ENCODE measurements around the gene LOC101059915.
"Not testable (repeated sequence)": the region's sequence is repeated elsewhere in the genome, so short reads cannot be mapped to it uniquely, and the experiment has no call there.

LOC101059915 gene

DNA sequence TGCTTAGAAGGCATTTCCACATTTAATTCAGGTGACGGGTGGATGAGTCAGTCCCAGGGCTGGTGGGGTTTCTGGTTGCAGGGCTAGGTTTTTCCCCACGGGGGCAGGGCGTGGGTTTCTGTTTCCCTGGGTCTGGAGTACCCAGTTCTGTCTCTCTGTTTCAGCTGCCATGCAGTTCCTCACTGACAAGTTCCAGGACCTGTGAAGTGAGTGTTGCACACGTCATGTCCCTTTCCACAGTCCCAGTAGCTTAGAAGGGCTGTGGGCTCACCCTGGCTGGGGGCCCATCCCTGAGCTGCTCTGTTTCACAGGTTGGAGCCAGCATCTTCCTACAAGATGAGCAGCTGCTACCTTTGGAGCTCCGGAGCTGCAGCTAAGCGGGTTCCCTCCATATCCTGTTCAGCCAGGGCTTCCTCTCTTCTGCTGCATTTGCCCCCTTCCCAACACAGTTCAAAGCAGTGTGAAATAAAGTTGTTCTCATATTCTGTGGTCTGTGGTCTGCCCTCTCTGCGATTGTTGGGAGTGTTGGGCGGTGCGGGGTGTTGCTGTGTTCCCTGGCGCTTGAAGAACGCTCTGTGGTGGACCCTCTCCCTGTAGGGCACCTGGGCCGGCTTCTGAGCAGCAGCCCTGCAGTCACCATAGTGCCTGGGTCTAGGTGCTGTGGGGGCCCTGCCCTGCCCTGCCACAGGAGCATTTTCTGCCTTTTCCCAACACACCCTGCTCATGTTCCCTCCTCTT is 3.9 kb downstream of the LOC101059915 start:
- no peak for DNase-seq
- Histone ChIP-seq H3K36me3 (ENCODE audit: control insufficient read depth, insufficient read depth, low read length) (no peaks in the 10 kb centered on the region), H3K9me3 (ENCODE audit: control insufficient read depth, low read length) (no peaks in the 10 kb centered on the region), H3K4me1 (ENCODE audit: control insufficient read depth, insufficient read depth, low read length, poor library complexity, severe bottlenecking) (no peaks in the 10 kb centered on the region), H3K4me3 (ENCODE audit: insufficient read depth, low read depth, low read length, poor library complexity, severe bottlenecking) (no peak overlapping the region), H3K27me3 (replicated peaks; ENCODE audit: control insufficient read depth, insufficient read depth, low read length, poor library complexity, severe bottlenecking) (no peaks in the 10 kb centered on the region), H3K27ac (ENCODE audit: insufficient read depth, low read length, poor library complexity, severe bottlenecking) (no peak overlapping the region)

- Histone ChIP-seq H3K4me3 (ENCODE audit: insufficient read depth, low read depth, low read length, poor library complexity, severe bottlenecking) (no peak overlapping the region), H3K27me3 (replicated peaks; ENCODE audit: control insufficient read depth, insufficient read depth, low read length, poor library complexity, severe bottlenecking) (no peaks in the 10 kb centered on the region), H3K27ac (ENCODE audit: insufficient read depth, low read length, poor library complexity, severe bottlenecking) (no peak overlapping the region), H3K9me3 (ENCODE audit: control insufficient read depth, low read length) (no peaks in the 10 kb centered on the region), H3K4me1 (ENCODE audit: control insufficient read depth, insufficient read depth, low read length, poor library complexity, severe bottlenecking) (no peaks in the 10 kb centered on the region), H3K36me3 (ENCODE audit: control insufficient read depth, insufficient read depth, low read length) (no peaks in the 10 kb centered on the region)
- no peak for DNase-seq
Measured at GRCh38 chrX:71671938-71672337, 4.6 kb downstream of the LOC101059915 start.

DNA sequence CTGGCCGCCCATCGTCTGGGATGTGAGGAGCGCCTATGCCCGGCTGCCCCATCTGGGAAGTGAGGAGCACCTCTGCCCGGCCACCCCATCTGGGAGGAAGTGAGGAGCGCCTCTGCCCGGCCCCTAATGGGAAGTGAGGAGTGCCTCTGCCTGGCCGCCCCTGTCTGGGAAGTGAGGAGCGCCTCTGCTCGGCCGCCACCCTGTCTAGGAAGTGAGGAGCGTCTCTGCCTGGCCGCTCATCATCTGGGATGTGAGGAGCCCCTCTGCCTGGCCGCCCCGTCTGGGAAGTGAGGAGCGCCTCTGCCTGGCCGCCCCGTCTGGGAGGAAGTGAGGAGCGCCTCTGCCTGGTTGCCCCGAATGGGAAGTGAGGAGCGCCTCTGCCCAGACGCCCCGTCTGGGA is 8.3 kb downstream of the LOC101059915 start:
- not testable (repeated sequence) for H3K4me3 ChIP-seq (ENCODE audit: insufficient read depth, low read depth, low read length, poor library complexity, severe bottlenecking); H3K36me3 ChIP-seq (ENCODE audit: control insufficient read depth, insufficient read depth, low read length); DNase-seq; H3K9me3 ChIP-seq (ENCODE audit: control insufficient read depth, low read length); H3K27ac ChIP-seq (ENCODE audit: insufficient read depth, low read length, poor library complexity, severe bottlenecking); H3K4me1 ChIP-seq (ENCODE audit: control insufficient read depth, insufficient read depth, low read length, poor library complexity, severe bottlenecking); H3K27me3 ChIP-seq (replicated peaks; ENCODE audit: control insufficient read depth, insufficient read depth, low read length, poor library complexity, severe bottlenecking)

DNA sequence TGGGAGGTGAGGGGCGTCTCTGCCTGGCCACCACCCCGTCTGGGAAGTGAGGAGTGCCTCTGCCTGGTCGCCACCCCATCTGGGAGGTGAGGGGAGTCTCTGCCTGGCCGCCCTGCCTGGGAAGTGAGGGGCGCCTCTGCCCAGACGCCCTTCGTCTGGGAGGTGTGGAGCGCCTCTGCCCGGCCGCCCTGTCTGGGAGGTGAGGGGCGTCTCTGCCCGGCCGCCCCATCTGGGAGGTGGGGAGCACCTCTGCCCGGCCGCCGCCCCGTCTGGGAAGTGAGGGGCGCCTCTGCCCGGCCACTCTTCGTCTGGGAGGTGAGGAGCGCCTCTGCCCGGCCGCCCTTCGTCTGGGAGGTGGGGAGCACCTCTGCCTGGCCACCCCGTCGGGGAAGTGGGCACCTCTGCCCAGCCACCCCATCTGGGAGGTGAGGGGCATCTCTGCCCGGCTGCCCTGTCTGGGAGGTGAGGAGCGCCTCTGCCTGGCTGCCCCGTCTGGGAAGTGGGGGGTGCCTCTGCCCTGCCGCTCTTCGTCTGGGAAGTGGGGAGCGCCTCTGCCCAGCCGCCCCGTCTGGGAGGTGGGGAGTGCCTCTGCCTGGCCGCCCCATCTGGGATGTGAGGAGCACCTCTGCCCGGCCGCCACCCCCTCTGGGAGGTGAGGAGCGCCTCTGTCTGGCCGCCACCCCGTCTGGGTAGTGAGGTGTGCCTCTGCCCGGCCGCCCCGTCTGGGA is 8.9 kb downstream of the LOC101059915 start:
- not testable (repeated sequence) for DNase-seq; H3K36me3 ChIP-seq (ENCODE audit: control insufficient read depth, insufficient read depth, low read length)

GRCh38 chrX:71677195-71677594 is 9.8 kb downstream of the LOC101059915 start:
- not testable (repeated sequence) for H3K27me3 ChIP-seq (replicated peaks; ENCODE audit: control insufficient read depth, insufficient read depth, low read length, poor library complexity, severe bottlenecking); H3K27ac ChIP-seq (ENCODE audit: insufficient read depth, low read length, poor library complexity, severe bottlenecking); H3K36me3 ChIP-seq (ENCODE audit: control insufficient read depth, insufficient read depth, low read length); H3K9me3 ChIP-seq (ENCODE audit: control insufficient read depth, low read length); DNase-seq; H3K4me3 ChIP-seq (ENCODE audit: insufficient read depth, low read depth, low read length, poor library complexity, severe bottlenecking); H3K4me1 ChIP-seq (ENCODE audit: control insufficient read depth, insufficient read depth, low read length, poor library complexity, severe bottlenecking)

More for the DNA sequence above, 8.9 kb downstream of the LOC101059915 start:
- not testable (repeated sequence) for H3K27ac ChIP-seq (ENCODE audit: insufficient read depth, low read length, poor library complexity, severe bottlenecking); H3K4me1 ChIP-seq (ENCODE audit: control insufficient read depth, insufficient read depth, low read length, poor library complexity, severe bottlenecking); H3K27me3 ChIP-seq (replicated peaks; ENCODE audit: control insufficient read depth, insufficient read depth, low read length, poor library complexity, severe bottlenecking); H3K9me3 ChIP-seq (ENCODE audit: control insufficient read depth, low read length); H3K4me3 ChIP-seq (ENCODE audit: insufficient read depth, low read depth, low read length, poor library complexity, severe bottlenecking)

GRCh38 chrX:71679575-71680207 is 12.3 kb downstream of the LOC101059915 start:
- Histone ChIP-seq H3K27ac (ENCODE audit: insufficient read depth, low read length, poor library complexity, severe bottlenecking) (no peak overlapping the region), H3K27me3 (replicated peaks; ENCODE audit: control insufficient read depth, insufficient read depth, low read length, poor library complexity, severe bottlenecking) (no peaks in the 10 kb centered on the region), H3K4me3 (ENCODE audit: insufficient read depth, low read depth, low read length, poor library complexity, severe bottlenecking) (no peak overlapping the region), H3K4me1 (ENCODE audit: control insufficient read depth, insufficient read depth, low read length, poor library complexity, severe bottlenecking) (no peaks in the 10 kb centered on the region), H3K9me3 (ENCODE audit: control insufficient read depth, low read length) (no peaks in the 10 kb centered on the region), H3K36me3 (ENCODE audit: control insufficient read depth, insufficient read depth, low read length) (no peaks in the 10 kb centered on the region)
- DNase-seq = no peak

DNA sequence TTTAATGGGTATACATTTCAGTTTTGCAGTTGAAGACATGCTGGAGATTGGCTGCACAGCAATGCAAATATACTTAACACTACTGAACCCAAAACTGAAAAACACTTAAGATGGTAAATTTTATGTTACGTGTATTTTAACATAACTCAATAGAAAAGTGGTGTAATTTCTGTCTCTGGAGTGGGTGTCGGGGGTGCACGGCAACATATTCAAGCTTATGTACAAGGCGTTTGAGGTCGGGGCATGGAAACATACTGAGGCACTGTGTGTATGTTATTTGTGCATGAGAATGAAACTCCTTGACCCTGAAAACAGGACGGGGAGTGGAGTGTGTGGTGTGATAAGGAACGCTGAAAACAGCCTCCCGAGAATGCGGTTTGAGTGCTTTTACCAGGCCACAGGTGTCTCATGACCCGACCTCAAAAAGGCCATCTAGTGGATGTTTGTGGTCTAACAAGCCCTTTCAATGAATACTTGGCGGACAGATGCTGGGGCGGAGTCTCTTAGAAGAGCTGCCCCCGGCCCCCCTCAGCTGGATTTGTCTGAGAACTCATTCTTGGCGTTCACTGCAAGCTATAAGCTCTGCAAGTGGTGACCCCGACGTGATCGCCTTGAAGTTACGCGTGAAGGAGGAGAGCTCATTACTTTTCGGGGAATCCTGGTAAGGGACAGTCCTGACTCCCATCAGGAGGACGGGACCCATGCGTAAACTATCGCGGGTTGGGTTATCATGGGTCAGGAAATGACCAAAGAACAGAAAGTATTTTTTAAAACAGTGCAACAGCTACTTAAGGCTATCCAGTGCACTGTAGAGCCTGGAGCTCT is 29.5 kb downstream of the LOC101059915 start:
- not testable (repeated sequence) for H3K36me3 ChIP-seq (ENCODE audit: control insufficient read depth, insufficient read depth, low read length); H3K4me3 ChIP-seq (ENCODE audit: insufficient read depth, low read depth, low read length, poor library complexity, severe bottlenecking); H3K27me3 ChIP-seq (replicated peaks; ENCODE audit: control insufficient read depth, insufficient read depth, low read length, poor library complexity, severe bottlenecking); DNase-seq; H3K9me3 ChIP-seq (ENCODE audit: control insufficient read depth, low read length); H3K4me1 ChIP-seq (ENCODE audit: control insufficient read depth, insufficient read depth, low read length, poor library complexity, severe bottlenecking); H3K27ac ChIP-seq (ENCODE audit: insufficient read depth, low read length, poor library complexity, severe bottlenecking)

DNA sequence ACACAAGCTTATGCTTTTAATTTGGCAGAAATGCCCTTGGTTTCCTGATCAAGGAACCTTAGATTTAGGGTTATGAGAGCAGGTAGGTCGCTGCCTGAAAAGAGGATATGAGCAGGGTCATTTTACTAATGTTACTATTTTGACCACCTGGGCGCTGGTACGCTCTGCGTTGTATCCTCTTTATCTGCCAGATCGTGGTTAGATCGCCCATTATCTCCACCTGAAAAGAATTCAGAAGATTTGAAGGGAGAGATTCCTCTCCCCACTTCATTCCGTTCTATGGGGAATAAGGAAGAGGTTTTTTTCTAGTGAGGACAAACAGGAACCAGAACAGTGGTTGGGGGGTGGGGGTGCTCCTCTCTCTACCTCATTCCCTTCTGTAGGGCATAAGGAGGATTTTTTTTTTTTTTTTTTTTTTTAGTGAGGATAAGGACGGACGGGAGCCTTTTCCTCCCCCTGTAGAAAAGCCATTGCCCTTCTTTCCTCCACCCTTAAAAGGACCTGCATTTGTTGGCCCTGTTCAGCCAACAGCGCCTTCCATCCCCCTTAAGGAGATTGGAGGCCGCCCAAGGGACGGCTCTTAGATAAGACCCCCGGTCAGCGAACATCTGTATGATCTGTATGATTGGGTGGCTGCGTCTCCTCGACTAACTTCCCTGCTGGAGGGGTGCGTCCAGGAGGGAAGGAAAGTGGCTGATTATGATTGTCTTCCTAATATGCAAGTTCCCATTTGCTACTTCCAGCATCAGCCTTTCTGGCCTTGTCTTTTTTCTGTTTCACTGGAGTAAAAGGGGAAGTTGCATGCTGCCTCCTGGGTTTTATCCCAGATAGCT is 30.3 kb downstream of the LOC101059915 start:
- not testable (repeated sequence) for DNase-seq

DNA sequence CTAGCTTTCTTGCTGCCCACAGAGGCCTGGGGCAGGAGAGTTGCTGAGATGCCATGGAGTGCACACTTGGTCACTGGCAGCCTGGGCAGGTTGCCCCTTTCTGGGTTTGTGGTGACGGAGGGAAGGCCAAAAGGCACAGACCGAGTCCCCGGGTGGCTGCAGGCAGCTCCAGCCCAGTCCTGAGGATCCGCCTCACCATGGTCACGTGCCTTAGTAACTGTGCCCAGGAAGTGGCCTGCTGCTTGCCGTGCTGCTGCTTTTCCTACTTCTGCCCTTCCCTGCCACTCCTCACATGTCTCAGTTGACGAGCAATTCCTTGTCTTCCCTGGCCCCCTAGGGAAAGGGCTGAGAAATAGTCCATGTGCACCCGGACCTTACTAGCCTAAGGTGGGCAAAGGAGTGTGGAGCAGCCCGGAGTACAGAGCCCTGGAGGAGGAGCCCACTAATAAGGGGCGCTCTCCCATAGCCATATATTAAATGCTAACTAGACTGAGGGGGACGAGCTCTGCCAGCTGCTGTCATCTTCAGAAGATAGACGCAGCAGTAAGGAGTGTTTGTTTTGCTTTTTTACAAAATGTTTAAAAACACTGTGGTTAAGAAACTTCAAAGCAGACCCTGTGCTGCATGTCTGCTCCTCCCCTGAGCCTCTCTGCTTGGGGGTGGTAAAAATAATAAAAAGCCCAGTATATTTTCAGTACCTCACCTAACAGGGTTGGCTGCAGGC is 31.1 kb downstream of the LOC101059915 start:
- H3K4me3 ChIP-seq (ENCODE audit: insufficient read depth, low read depth, low read length, poor library complexity, severe bottlenecking); DNase-seq; H3K9me3 ChIP-seq (ENCODE audit: control insufficient read depth, low read length); H3K27me3 ChIP-seq (replicated peaks; ENCODE audit: control insufficient read depth, insufficient read depth, low read length, poor library complexity, severe bottlenecking); H3K27ac ChIP-seq (ENCODE audit: insufficient read depth, low read length, poor library complexity, severe bottlenecking); H3K4me1 ChIP-seq (ENCODE audit: control insufficient read depth, insufficient read depth, low read length, poor library complexity, severe bottlenecking); H3K36me3 ChIP-seq (ENCODE audit: control insufficient read depth, insufficient read depth, low read length): not testable (repeated sequence)

More for the DNA sequence above, 30.3 kb downstream of the LOC101059915 start:
- not testable (repeated sequence) for H3K4me3 ChIP-seq (ENCODE audit: insufficient read depth, low read depth, low read length, poor library complexity, severe bottlenecking); H3K27me3 ChIP-seq (replicated peaks; ENCODE audit: control insufficient read depth, insufficient read depth, low read length, poor library complexity, severe bottlenecking); H3K27ac ChIP-seq (ENCODE audit: insufficient read depth, low read length, poor library complexity, severe bottlenecking); H3K36me3 ChIP-seq (ENCODE audit: control insufficient read depth, insufficient read depth, low read length); H3K4me1 ChIP-seq (ENCODE audit: control insufficient read depth, insufficient read depth, low read length, poor library complexity, severe bottlenecking); H3K9me3 ChIP-seq (ENCODE audit: control insufficient read depth, low read length)

Measured in effector memory CD4-positive, alpha-beta T cell (primary cell).